KMS-11 (cell line): ENCODE measurements around the gene ATG13.

Experiments
- H2AFZ ChIP-seq: fragments of 200-600 bp; sonication (generic); 2 replicates; pipeline ENCODE4 v1.6.1; 2016; ENCODE audit warnings: antibody characterized with exemption, mixed run types, low read depth
- H3K27ac ChIP-seq: fragments of 200-600 bp; sonication (generic); 2 replicates; pipeline ENCODE4 v1.6.1; 2016; ENCODE audit warnings: mild to moderate bottlenecking, mixed run types
- H3K27me3 ChIP-seq: fragments of 200-600 bp; sonication (generic); 2 replicates; pipeline ENCODE4 v1.6.1; 2017; ENCODE audit warnings: mild to moderate bottlenecking, low read depth, mixed run types, moderate library complexity; ENCODE audit not compliant: insufficient read depth
- H3K36me3 ChIP-seq: fragments of 200-600 bp; sonication (generic); 2 replicates; pipeline ENCODE4 v1.6.1; 2017; ENCODE audit warnings: mild to moderate bottlenecking, mixed run types; ENCODE audit not compliant: insufficient read depth
- H3K4me1 ChIP-seq: fragments of 200-600 bp; sonication (generic); 2 replicates; pipeline ENCODE4 v1.6.1; 2016; ENCODE audit warnings: mild to moderate bottlenecking, low read depth, mixed run types; ENCODE audit not compliant: poor library complexity, severe bottlenecking
- H3K4me2 ChIP-seq: fragments of 200-600 bp; sonication (generic); 2 replicates; pipeline ENCODE4 v1.7.0; 2016; ENCODE audit warnings: mild to moderate bottlenecking, mixed run types
- H3K4me3 ChIP-seq: fragments of 200-600 bp; sonication (generic); IDR thresholded peaks from 2 replicates; pipeline ENCODE4 v1.6.1; 2017; ENCODE audit warnings: low read depth, low read length, mixed read lengths; ENCODE audit not compliant: insufficient read depth
- H3K79me2 ChIP-seq: fragments of 200-600 bp; sonication (generic); 2 replicates; pipeline ENCODE4 v1.6.1; 2016; ENCODE audit warnings: low read depth, mixed run types; ENCODE audit not compliant: insufficient read depth
- H3K9ac ChIP-seq: fragments of 200-600 bp; sonication (generic); 2 replicates; pipeline ENCODE4 v1.6.1; 2016; ENCODE audit warnings: mild to moderate bottlenecking, mixed run types
- H4K20me1 ChIP-seq: fragments of 200-600 bp; sonication (generic); 2 replicates; pipeline ENCODE4 v1.6.1; 2016; ENCODE audit warnings: mild to moderate bottlenecking, mixed run types; ENCODE audit not compliant: insufficient read depth
- CTCF ChIP-seq: fragments of 200-600 bp; sonication (generic); conservative IDR thresholded peaks from 2 replicates; pipeline ENCODE4 v1.6.1; 2017; ENCODE audit warnings: low read depth, mild to moderate bottlenecking, antibody characterized with exemption, low read length, moderate library complexity, mixed read lengths

Gene ATG13

GRCh38 chr11:46682773-46683752 lies 65.7 kb downstream of the ATG13 start:
- no peak for TF ChIP-seq CTCF
- Histone ChIP-seq H3K9ac (no peak overlapping the region), H3K27ac (no peak overlapping the region), H2AFZ (no peak overlapping the region), H3K27me3 (no peaks in the 10 kb centered on the region), H3K4me3 (no peak overlapping the region), H3K4me1 (peaks cover 3% of the 10 kb centered on the region), H4K20me1 (no peaks in the 10 kb centered on the region), H3K4me2 (no peak overlapping the region), H3K79me2 (no peaks in the 10 kb centered on the region), H3K36me3 (no peaks in the 10 kb centered on the region)

GRCh38 chr11:46684367-46684766 lies 67.0 kb downstream of the ATG13 start:
- H2AFZ ChIP-seq, result no peak overlapping the region
- no peak overlapping the region for H3K9ac ChIP-seq
- no peaks in the 10 kb centered on the region for H3K36me3 ChIP-seq
- no peaks in the 10 kb centered on the region for H4K20me1 ChIP-seq
- no peak overlapping the region for H3K27ac ChIP-seq
- no peaks in the 10 kb centered on the region for H3K27me3 ChIP-seq
- H3K4me3 ChIP-seq, result no peak overlapping the region
- no peak overlapping the region for H3K4me2 ChIP-seq
- H3K4me1 ChIP-seq, result peaks cover 3% of the 10 kb centered on the region
- TF ChIP-seq CTCF, result no peak
- no peaks in the 10 kb centered on the region for H3K79me2 ChIP-seq

- no peaks in the 10 kb centered on the region for H4K20me1 ChIP-seq
- no peaks in the 10 kb centered on the region for H3K79me2 ChIP-seq
- H3K4me1 ChIP-seq, result peaks cover 3% of the 10 kb centered on the region
- TF ChIP-seq CTCF, result no peak
- no peaks in the 10 kb centered on the region for H3K27me3 ChIP-seq
- H3K4me2 ChIP-seq, result no peak overlapping the region
- H3K27ac ChIP-seq, result no peak overlapping the region
- H3K9ac ChIP-seq, result no peak overlapping the region
- no peak overlapping the region for H3K4me3 ChIP-seq
- no peak overlapping the region for H2AFZ ChIP-seq
- H3K36me3 ChIP-seq, result no peaks in the 10 kb centered on the region
These were observed 69.8 kb downstream of the ATG13 start for GRCh38 chr11:46686886-46687795.

- no peak overlapping the region for H3K27ac ChIP-seq
- TF ChIP-seq CTCF, result no peak
- H3K4me2 ChIP-seq, result no peak overlapping the region
- no peaks in the 10 kb centered on the region for H3K4me1 ChIP-seq
- H3K79me2 ChIP-seq, result no peaks in the 10 kb centered on the region
- H2AFZ ChIP-seq, result no peak overlapping the region
- H3K9ac ChIP-seq, result no peak overlapping the region
- no peak overlapping the region for H3K4me3 ChIP-seq
- no peaks in the 10 kb centered on the region for H4K20me1 ChIP-seq
- no peaks in the 10 kb centered on the region for H3K36me3 ChIP-seq
- no peaks in the 10 kb centered on the region for H3K27me3 ChIP-seq
These were observed 73.3 kb downstream of the ATG13 start for GRCh38 chr11:46690702-46691101.
